GM21447 (cell line): ENCODE measurements around the gene TUFT1.

Source experiments
- ATAC-seq: cut with Tn5 transposase; IDR thresholded peaks from one replicate; pipeline ENCODE4 v1.9.1; 2021; ENCODE audit not compliant: unreplicated experiment

Gene TUFT1

DNA sequence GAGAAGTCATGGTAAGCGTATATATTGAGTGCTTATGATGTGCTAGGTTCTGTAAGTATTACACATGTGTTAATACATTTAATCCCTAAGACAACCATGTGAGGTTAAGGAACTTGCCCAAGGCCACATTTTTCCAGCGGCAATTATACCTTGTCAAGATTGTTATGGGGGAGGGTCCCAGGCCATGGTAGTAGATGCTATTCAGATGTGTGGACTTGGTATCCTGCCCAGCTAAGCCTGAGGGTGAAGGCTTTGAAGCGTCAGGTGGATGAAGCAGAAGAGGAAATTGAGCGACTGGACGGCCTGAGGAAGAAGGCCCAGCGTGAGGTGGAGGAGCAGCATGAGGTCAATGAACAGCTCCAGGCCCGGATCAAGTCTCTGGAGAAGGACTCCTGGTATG lies 3.6 kb upstream of the TUFT1 start:
- ATAC-seq, result no peak

DNA sequence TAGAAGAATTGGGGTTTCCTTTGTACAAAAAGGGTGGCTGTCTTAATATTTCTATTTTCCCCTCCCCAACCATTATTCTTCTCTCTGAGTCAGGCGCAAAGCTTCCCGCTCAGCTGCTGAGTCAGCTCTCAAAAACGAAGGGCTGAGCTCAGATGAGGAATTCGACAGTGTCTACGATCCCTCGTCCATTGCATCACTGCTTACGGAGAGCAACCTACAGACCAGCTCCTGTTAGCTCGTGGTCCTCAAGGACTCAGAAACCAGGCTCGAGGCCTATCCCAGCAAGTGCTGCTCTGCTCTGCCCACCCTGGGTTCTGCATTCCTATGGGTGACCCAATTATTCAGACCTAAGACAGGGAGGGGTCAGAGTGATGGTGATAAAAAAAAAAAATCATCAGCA lies 3.0 kb upstream of the TUFT1 start:
- ATAC-seq, result no peak

DNA sequence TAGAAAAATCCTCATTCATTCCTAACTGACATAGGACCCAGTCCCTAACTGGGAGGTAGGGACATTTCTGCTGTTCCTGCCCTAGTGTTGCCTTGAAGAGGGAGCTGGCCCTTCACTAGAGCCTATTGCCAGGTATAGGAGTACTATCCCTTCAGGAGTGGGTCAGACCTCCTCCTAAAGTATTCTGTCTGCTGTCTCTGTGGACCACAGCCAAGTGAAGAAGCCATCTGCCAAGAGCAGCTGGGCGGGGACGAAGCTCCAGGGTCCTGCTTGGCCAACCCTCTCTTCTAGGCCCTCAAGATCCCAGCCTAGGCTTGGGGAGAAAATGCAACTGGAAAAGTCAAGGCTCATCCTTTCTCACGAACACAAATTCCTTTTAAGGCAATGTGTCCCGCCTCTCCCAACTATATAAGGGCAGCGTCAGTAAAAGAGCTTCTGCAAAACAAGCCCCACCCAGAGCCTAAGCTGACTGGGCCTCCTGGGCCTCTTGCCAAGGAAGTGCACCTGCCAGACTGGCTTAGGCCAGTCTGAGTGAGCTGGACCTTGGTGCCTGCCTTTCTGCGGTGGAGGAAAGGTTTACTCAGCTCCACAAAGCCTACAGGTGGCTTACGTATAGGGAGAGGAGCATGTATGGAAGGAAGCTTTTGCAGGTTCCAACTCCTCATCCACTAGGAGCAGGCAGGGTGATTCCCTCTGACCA lies 638 bp upstream of the TUFT1 start:
- peak; percentile 64 for ATAC-seq

DNA sequence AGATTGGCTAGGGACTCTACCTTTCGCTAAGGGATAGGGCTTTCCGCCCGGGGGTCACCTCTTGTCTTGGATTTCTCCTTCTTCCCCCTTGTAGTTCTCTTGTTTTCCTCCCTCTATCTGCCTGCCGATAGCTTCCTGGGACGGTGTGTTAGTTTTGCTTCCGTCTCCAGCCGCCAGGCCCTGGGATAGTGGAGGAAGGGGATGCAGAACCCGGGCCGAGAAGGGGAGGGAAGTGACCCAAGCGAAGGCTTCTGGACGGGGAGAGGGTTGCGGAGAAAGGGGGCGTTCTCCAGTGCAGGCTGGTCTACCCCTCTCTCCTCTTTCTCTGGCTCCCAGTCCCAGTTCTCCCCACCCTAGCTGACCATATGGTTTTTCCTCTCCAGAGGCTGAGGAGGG lies 871 bp downstream of the TUFT1 start:
- ATAC-seq, result no peak

DNA sequence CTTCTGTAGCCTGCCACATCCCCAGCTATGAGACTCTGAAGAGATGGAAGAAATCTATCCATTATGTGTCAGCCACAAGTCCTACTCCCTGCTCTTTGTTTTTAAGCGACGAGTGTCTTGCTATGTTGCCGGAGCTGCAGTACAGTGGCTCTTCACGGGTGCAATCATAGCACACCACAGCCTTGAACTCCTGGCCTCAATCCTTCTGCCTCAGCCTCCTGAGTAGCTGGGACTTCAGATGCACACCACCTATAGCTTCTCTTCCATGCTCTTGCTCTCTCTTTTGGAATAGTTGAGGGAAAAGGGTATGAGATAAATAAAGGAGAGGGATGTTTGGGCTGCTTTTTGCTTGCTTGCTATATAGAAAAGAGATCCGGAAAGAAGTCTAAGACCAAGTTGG lies 1.6 kb downstream of the TUFT1 start:
- ATAC-seq, result no peak

DNA sequence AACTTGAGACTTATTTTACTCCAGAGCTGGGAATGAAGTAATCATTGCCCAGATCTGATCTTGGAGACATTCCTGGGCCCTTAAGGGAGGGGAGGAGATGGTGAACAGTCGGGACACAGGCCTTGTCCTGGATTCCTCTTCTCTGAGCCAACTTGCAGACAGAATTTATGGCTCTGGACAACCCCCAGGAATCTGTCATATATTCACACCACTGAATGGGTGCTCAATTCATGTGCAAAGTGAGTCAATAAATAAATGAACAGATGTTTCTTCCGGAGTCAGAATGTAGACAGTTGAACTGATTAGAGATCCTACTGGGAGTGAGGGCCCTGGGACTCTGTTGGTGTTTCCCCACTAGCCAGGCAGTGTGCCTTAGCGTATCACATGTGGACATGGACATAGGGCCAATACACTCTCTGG lies 2.6 kb downstream of the TUFT1 start:
- no peak for ATAC-seq

DNA sequence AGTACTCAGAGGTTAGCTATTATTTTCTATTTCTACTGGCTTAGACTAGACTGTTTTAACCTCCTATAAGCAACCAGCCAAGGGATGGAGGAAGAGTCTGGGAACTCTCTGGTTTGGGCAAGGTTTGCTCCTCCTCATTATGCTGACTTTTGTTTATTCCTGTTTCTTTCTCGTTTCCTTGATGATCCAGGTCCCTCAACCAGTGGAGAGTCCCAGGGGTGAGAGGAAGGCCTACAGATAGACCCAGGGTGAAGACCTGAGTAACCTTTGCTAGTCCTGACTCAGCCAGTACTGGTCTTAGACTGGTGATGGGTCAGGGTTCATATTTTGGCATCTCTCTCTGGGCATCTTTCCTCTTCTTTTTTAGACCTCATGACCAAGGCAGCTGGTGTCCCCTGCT lies 5.4 kb downstream of the TUFT1 start:
- no peak for ATAC-seq

DNA sequence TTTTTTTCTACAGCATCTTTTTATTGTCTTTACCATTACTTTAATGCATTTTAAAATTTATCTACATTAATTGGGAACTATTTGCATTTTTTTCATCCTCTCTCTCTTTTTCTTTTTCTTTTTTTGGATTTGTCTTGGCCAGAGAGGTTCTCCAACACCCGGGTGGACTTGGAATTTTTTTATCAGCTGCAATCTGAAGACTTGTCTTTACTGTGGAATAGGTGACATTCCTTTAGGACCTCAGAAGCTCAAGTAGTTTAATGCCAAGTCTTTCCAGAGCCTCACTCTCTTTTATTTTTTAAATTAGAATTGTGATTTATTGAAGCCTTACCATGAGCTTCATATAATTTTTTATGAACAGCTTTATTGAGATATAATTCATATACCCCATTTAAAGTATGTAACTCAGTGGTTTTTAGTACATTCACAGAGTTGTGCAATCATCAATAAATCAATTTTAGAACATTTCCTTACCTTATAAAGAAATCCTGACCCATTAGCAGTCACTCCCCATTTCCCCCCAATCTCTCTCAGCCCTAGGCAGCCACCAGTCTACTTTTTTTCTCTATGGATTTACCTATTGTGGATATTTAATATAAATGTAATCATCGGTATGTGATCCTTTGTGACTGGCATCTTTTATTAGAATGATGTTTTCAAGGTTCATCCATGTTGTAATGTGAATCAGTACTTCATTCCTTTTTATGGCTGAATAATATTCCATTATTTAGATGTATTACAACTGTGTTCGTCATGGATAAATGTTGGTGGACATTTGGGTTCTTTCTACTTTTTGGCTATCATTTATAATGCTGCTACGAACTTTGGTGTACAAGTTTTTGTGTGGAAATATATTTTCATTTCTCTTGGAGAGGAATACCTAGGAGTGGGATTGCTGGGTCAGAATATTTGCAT lies 6.2 kb downstream of the TUFT1 start:
- no peak for ATAC-seq

DNA sequence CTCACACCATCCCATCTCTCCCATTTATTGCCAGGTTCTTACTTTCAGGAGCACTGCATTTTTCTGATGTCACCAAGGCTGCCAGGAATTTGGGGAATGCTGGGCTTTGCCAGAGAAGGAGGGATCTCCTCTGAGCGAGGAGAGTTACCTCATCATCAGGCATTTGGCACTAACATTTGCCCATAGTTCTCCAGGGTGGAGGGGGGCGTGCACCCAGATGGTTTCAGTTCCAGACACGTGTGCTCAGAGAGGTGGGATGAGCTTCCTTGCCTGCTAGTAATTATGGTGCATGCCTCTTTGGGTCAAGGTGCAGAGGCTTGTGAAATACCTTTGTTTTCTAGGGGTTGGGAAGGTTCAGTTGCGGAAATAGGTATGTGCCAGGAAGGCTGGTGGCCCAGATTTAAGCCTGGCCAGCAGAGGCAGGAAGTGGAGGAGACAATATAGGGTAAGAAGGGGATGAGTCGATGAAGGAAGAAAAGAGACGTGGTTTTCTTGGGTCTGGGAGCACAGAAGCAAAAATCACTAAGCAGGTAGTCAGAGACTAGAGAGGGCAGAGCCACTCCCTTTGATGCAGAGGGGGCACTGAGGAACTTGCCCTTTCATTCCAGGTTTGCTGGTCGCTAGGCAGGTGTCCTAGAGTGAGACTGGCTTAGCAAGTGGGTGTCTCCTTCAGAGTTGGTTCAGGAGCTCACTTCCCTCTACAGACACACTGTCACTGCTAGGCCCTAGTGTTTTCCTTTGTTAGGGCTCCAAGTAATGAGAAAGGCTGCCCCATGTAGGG lies 7.2 kb downstream of the TUFT1 start:
- no peak for ATAC-seq

DNA sequence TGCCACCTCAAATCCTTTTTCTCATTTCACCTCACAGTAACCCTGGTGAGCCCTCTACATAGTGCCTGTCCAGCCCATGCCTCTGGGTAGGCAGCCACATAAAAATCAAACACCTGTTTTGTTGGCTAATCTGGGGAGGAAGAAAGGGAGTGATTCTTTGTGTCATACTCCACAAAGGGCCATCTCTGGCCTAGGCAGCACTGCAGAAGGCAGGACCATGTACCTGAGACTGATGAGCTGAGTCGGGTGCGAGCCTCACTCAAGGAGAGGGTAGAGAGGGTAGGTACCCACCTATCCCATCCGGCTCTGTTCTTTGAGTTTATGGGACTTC lies 7.8 kb downstream of the TUFT1 start:
- no peak for ATAC-seq

DNA sequence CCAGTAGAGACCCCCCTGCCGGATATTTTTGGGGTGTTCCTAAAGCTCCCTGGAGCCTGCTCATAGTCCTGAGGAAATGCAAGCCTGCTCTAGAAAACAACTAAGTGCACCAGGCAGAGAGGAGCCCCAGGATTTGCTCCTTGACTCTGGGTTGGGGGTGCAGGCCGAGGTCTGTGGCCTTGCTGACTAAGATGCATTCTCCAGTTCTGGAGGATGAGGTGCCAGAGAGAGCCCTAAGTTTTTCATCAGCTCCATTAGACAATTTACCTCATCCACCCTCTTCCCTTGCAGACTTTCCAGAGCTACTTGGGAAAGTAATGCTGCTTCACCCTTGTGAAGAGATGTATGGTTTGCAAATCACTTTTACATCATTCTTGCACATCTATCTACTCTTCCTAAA lies 9.1 kb downstream of the TUFT1 start:
- ATAC-seq, result no peak

DNA sequence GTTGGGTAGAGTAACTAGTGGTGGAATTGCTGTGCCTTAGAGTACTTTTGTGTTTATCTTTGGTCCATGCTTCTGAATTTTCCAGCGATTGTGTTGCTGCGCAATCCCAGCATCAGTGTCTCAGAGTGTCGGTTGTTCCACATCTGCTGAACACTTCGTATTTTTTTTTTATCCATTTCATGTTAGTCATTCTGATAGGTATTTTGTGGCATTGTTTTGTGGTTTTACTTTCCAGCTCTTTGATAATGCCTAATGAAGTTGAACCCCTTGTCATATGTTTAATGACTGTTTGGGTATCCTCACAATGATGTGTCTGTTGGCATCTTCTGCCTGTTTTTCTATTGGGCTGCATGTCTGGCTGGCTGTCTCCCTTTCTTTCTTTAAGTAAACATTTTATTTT lies 13.6 kb downstream of the TUFT1 start:
- no peak for ATAC-seq

DNA sequence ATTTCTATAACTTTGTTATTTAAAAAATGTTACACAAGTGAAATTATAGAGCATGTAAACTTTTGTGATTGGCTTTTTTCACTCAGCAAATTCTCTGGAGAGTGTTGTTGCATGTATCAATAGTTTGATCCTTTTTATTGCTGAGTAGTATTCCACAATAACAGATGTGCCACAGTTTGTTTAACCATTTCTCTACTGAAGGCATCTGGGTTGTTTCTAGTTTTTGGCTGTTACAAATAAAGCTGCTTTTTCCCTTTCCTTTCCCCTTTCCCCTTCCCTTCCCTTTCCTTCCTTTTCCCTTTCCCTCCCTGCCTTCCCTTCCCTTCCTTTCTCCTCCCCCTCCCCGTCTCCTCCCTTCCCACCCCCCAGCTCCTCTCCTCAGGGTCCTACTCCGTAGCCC lies 15.9 kb downstream of the TUFT1 start:
- ATAC-seq, result no peak

DNA sequence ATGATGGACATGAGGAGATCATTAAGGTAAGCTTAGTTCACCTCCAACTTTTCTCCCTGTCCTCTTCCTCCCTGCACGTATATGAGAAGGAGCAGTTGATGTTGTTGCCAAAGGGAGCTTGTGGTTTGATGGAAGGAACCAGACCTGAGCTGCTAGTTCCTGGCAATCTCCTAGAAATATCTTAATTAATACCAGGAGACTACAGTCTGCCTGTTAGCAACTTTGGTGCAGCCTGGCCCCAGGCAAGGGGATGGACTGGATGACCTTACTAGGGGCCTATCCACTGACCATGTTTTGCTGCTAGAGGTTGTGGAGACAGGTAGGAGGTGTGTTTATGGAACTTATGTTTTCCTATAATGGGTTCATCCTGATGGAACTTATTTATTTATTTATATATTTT lies 22.6 kb downstream of the TUFT1 start:
- no peak for ATAC-seq

DNA sequence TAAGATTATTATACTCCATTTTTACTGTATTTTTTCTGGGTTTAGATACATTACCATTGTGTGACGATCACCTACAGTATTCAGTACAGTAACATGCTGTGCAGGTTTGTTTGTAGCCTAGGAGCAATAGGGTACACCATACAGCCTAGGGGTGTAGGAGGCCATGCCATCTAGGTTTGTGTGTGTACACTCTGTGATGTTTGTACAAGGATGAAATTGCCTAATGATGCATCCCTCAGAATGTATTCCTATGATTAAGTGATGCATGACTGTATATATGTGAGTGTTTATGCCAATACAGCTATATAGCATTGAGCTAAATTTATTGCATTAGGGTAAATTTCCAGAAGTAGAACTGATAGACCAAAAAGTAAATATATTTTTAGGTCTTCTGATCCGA lies 23.3 kb downstream of the TUFT1 start:
- no peak for ATAC-seq

DNA sequence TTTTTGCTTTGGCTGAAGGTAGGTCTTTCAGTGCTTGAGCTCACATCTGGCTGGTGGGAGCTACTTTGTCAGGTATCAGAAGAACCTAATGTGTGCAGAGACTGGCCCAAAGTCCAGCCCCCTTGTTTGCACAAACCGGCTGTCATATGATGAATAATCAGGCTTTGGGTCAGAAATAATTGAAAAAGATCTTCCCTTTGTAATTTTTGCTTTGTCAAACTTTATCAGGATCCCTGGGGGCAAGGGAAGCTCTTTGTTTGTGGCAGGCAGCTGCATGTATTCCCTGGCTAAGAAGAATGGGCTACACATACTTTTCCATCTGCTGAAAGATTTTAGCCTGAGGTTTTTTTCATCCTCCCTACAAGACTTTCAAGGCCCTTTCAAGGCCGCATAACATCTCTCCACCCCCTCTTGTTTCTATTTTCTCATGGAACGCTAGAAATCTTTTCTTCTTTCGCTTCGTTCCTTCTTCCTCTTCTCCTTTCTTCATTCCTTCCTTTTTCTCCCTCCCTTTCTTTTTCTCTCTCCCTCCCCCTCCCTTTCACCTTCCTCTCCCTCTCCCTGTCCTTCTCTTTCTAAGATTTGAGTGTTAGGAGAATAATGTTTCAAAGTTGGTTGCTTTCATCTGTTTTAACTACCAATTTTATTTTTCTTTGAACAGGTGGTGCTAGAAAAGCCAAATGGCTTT lies 25.5 kb downstream of the TUFT1 start:
- ATAC-seq, result no peak

DNA sequence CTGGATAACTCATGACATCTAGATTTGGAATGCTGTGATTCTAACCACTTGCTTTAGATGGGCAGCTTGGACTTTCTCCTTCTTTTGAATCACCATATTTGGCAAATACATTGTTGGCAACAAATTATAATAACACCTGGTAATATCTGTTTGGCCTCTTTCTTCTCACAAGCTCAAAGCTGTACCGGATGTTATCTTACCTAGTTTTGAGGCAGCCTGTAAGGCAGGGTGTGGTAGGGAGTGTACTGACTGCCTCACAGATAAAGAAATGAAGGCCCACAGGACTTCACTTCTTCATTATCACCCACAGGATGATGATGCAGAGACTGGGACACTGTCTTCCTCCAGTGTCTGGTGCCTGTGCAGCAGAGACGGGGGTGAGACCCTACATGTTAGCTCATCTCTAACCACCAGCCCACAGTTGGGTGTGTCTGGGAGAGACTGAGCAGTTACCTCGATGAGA lies 28.5 kb downstream of the TUFT1 start:
- ATAC-seq, result no peak

DNA sequence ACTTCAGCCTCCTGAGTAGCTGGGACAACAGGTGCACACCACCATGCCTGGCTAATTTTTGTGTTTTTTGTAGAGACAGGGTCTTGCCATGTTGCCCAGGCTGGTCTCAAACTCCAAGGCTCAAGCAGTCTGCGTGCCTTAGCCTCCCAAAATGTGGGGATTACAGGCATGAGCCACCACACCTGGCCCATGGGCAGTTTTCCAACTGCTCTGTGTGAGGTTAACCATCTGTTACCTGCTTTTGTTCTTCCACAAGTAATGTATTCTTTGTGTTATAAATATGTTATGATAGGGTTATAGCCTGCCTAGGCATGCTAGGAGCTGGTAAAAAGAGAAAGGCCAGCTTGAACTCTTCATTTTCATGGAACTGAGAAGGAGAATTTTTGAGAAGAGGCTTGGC lies 30.7 kb downstream of the TUFT1 start:
- ATAC-seq, result no peak

DNA sequence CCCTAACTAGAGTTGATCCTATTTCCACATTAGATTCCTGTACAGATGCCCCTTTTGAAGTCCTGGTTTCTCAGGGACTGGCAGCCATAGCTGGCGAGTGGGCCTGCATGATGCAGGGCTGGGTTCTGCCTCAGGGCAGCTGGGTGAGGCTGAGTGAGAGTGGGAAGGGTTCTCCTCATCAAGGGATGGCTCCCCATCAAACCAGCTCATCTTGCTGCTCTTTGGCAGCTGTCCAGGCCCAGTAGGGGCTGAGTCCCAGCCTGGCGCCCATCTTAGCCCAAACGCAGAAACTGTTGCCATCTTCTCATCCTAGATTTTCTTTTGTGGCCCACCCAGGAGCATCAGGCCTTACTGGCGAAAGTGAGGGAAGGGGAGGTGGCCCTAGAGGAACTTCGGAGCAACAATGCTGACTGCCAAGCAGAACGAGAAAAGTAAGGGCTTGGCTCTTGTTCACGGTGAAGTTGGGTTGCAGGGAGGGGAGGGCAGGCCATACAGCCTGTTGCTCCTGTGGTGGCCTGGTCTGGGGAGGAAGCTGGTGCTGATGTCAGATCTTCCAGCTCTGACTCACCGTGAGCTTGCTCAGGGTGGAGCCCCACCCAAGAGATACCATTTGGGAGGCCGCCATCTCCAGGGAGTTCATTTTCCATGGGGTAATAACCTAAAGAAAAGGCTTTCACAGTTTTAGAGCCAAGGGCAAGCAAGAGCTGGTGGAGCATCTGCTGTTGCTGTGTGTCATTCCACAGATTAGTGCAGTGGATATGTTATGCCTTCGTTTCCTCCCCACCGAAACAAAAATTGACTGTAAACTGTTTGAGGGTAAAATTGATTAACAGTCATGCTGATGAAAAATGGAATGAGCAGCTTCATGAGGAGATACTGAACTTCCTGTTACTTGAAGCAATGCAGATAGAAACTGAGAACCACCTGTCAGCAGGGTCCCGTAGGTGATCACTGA lies 34.7 kb downstream of the TUFT1 start:
- no peak for ATAC-seq

DNA sequence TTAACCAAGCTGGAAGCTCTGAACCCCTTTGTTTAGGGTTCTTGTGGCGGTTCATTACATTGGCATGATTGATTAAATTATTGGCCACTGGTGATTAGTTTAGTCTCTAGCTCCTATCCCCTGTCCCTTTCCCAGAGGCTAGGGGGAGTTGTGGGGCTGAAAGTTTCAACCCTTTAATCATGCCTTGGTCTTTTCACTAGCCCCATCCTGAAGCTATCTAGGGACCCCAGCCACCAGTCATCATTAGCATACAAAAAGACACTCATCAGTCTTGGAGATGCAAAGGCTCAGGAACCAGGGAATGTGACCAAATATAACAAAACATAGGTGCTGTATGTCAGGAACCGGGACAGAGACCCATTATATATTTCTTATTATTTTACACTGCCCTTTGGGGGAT lies 37.1 kb downstream of the TUFT1 start:
- ATAC-seq, result no peak
